C4-2B (cell line): ENCODE data around the gene PRX.

Source experiments
- H3K27ac ChIP-seq: fragments of 450-650 bp; 2 replicates; pipeline ENCODE4 v1.5.1; 2017
- ZFX ChIP-seq: fragments of 450-650 bp; IDR thresholded peaks from 2 replicates; pipeline ENCODE4 v1.6.1; 2017
- TF ChIP-seq, protein P1 (sequence below): fragments of 450-650 bp; conservative IDR thresholded peaks from 2 replicates; pipeline ENCODE4 v1.5.1; 2017; ENCODE audit warnings: mild to moderate bottlenecking

PRX gene

DNA sequence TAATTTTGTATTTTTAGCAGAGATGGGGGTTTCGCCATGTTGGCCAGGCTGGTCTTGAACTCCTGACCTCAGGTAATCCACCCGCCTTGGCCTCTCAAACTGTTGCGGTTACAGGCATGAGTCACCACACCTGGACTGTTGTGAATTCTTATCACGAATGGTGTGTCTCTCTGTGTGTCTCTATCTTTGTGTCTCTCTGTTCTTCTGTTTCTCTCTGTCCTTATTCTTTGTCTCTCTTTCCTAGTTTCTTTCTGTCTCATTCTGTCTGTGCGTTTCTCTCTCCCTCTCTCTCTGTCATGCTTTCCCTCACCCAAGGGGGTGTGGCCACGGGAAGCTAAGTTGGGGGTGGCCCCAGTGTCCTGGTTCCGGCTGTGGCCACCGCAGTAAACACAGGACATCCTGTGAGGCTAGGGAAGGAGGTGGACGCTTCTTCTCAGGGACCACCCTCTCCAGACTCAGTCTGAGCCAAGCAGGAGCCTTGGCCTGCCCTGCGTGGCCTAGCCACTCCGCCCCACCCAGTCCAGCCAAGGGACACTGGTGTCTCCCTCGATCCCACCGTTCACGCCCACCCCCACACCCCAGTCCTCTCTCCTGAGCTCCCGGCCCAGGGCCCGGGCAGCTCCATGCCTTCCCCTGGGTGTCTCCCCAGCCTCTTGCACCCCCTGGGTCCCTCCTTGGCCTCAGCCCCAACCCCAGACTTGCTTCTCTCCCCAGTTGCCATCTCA is 3.9 kb upstream of the PRX start:
- no peak overlapping the region for H3K27ac ChIP-seq
- TF ChIP-seq, protein P1, sequence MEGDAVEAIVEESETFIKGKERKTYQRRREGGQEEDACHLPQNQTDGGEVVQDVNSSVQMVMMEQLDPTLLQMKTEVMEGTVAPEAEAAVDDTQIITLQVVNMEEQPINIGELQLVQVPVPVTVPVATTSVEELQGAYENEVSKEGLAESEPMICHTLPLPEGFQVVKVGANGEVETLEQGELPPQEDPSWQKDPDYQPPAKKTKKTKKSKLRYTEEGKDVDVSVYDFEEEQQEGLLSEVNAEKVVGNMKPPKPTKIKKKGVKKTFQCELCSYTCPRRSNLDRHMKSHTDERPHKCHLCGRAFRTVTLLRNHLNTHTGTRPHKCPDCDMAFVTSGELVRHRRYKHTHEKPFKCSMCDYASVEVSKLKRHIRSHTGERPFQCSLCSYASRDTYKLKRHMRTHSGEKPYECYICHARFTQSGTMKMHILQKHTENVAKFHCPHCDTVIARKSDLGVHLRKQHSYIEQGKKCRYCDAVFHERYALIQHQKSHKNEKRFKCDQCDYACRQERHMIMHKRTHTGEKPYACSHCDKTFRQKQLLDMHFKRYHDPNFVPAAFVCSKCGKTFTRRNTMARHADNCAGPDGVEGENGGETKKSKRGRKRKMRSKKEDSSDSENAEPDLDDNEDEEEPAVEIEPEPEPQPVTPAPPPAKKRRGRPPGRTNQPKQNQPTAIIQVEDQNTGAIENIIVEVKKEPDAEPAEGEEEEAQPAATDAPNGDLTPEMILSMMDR = no peak
- TF ChIP-seq ZFX = no peak

DNA sequence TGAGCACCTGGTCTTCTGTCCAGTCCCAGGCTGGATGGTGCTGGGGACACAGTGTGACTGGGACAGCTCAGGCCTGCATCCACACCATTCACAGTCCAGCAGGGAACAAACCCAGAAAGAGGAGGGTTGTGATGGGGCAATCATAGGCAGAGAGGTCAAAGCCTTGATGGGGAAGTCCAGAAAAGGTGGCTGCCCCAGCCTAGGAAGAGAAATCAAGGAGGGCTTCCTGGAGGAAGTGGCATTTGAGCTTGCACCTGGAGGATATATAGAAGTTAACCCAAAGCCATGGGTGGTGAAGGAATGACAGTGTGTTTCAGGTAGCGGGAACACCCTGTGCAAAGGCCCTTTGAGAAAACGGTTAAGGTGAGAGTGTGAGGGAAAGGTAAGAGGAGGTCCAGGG is 2.6 kb upstream of the PRX start:
- H3K27ac ChIP-seq = no peak overlapping the region
- TF ChIP-seq ZFX = no peak
- TF ChIP-seq, protein P1 = no peak

DNA sequence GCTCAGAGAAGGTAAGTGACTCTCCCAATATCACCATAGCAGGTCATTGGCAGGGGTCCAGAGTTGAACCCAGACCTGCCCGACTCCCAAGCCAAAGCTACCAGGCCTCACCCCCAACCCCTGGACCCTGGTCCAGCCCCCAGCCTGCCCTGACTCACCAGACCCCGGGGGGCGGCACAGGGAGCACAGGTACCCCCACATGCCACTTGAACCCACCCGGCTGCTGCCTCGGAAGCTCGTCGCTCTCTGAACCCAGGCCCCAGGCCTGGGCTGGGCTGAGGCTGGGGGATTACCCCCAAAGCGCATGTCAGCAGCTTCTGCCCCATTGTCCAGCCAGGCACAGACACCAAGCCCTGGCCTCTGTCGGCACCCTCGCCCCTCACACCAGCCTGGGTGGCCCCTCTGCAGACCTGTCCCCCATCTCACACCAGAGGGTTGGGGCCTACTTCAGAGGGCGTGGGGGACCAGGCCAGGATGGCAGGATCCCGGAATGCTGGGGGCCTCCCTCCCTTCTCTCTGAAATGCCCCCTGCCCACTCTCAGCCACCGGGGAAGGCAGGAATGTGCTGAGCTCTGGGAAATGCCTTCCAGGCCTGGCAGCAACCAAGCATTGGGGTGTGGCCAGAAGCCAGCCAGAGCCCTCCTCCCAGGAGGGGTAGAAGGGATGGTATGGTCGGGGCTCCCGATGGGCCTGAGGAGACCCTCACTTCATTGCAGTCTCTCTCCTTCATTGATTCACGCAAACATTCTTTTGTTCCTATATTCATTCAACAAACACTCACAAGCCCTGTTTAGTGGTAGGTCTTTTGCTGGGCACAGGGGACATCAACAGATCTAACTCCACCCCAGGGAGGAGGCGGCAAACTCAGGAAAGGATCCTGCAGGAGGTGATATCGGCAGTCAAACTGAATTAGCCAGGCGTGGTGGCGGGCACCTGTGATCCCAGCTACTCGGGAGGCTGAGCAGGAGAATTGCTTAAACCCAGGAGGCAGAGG is 1.7 kb upstream of the PRX start:
- H3K27ac ChIP-seq = no peak overlapping the region
- TF ChIP-seq ZFX = no peak
- TF ChIP-seq, protein P1 = no peak

DNA sequence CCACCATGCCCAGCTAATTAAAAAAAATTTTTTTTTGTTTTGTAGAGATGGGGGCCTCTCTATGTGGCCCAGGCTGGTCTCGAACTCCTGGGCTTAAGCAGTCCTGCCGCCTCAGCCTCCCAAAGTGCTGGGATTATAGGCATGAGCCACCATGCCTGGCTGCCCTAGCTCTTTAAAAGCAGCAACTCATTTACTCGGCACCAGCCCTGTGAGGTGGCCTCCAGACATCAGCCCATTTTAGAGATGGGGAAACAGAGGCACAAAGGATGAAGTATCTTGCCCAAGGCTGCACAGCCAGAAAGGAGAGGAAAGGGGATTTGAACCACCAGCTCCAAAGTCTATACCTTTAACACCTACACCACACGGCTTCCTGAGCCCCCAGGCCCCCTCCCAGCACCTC is 312 bp downstream of the PRX start:
- TF ChIP-seq, protein P1 = no peak
- no peak for TF ChIP-seq ZFX
- H3K27ac ChIP-seq = no peak overlapping the region

DNA sequence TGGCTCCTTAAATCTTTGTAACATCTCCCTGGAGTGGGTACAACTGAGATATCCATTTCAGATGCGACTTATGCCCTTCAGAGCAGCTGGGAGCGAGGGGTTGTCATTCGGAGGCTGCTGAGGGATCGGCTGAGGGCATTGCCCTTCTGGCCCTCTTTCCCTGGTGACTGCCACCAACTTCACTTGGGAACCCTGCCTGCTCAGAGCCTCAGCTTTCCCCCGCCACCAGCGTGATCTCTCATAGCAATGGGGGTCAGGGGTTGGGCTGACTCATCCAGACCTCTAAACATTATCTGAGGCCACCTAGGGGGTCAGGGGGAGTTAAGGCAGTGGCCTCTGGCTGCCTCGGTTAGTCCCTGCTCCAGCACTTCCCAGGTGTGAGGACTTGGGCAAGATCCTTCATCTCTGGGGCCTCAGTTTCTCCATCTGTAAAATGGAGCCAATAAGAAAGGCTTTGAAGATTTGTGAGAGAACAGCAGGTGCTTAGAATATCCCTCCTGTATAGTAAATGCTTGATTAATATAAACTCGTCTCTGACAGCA is 1.1 kb downstream of the PRX start:
- H3K27ac ChIP-seq = no peak overlapping the region

DNA sequence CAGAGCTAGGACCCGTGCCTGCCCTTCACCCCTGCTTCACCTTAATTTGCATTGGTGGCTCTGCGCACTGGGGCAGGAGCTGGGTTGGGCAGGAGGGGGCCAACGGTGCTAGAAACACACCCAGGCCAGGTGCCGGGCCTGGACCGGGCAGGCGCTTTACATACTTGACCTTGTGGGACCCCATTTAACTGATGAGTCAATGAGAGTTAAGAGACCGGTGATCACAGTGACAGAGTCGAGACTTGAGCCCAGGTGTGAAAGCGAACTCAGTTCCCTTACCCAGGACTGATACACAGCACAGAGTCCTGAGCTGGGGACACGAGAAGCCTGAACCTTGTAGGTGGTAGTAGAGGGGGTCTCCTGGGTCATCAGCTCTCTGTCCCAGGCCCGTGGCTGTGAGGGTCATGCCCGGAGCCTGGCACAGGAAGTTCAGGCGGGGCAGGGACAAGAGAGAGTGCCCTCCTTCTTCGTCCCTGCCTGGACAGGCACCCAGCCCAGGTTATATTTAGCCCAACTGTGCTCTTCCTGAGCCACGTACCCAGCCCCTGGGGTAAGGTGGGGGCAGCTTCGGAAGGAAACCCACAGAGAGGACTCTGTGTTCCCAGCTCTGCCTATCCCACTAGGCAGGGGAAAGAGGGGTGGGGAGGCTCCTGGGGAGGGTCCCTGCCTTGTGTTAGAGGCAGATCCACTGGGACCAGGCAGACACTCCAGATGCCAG is 1.9 kb downstream of the PRX start:
- TF ChIP-seq ZFX = no peak
- TF ChIP-seq, protein P1 = no peak
- H3K27ac ChIP-seq = no peak overlapping the region

More for the DNA sequence above, 1.1 kb downstream of the PRX start:
- TF ChIP-seq ZFX = no peak
- TF ChIP-seq, protein P1 = no peak
